ENCODE data around the gene ADAMTSL3. TPM values are rescaled to one million over a fixed set of nuclear protein-coding genes. Genes with fewer than 3 reads are reported as not detected.

The ADAMTSL3 gene
- total RNA-seq, 1 donor from 2014 or later: 0.67 TPM

DNA sequence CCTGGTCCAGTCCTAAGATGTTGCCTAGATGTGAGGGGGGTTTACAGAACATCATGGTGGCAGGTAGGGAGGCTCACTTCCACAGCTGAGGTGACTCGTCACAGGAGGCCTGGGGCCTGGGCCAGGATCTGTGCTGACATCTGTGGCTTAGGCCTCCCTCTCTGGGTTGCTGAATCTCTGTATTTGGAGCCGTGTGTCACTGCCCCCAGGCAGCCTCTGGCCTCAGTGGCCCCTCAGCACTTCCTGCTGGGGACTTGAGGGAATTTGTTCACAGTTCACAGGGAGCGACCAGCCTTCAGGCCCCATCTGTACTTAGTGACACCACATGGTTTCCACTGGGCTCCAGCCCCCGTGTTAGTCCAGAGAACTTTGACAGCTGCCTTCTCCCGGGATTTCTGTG is 41.7 kb upstream of the ADAMTSL3 start:
- H3K4me3 ChIP-seq (ENCODE audit: low read depth, low read length): no peak overlapping the region
- no peak for DNase-seq (ENCODE audit: low read depth)
- TF ChIP-seq, protein P1, sequence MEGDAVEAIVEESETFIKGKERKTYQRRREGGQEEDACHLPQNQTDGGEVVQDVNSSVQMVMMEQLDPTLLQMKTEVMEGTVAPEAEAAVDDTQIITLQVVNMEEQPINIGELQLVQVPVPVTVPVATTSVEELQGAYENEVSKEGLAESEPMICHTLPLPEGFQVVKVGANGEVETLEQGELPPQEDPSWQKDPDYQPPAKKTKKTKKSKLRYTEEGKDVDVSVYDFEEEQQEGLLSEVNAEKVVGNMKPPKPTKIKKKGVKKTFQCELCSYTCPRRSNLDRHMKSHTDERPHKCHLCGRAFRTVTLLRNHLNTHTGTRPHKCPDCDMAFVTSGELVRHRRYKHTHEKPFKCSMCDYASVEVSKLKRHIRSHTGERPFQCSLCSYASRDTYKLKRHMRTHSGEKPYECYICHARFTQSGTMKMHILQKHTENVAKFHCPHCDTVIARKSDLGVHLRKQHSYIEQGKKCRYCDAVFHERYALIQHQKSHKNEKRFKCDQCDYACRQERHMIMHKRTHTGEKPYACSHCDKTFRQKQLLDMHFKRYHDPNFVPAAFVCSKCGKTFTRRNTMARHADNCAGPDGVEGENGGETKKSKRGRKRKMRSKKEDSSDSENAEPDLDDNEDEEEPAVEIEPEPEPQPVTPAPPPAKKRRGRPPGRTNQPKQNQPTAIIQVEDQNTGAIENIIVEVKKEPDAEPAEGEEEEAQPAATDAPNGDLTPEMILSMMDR (IDR thresholded peaks at IDR 0.05; ENCODE audit: insufficient read depth, low read length, poor library complexity, severe bottlenecking): no peak

DNA sequence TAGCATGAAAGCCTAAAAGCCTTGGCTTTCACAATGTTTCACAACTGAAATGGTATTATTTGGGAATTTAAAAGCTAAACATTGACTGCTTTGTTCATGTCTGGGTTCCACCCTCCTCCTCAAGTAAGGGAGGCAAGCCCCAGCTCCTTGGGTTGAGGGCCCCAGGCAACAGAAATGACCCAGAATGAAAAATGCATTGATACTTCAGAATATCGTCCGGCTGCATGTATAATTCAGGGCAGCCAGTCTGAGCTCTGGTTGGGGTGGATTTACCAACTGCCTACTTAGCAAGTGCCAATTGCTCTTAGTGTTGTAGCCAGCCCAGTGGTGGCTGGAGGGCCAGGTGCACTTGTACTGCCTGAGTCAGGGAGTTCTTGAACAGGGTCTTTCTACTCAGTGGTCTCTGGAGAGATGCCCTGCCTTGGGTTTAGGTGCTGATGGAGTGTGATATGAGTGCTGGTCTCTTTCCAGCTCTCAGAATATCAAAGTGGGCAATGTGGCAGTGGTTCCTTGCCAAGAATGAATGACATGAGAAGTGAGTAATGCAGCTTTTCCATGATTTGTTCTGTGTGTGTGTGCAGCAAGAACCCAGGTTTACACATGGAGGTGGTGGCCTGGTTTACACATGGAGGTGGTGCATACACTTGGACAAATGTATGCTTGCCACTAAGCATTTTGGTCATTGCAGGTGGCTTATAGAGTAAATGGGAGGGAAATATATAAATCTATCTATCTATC is 40.9 kb upstream of the ADAMTSL3 start:
- H3K36me3 ChIP-seq (ENCODE audit: control insufficient read depth, insufficient read depth, low read length): no peaks in the 10 kb centered on the region
- no peak overlapping the region for H3K4me3 ChIP-seq (ENCODE audit: low read depth, low read length)
- DNase-seq (ENCODE audit: low read depth): no peak
- TF ChIP-seq, protein P1 (IDR thresholded peaks at IDR 0.05; ENCODE audit: insufficient read depth, low read length, poor library complexity, severe bottlenecking): no peak
- H3K27me3 ChIP-seq (ENCODE audit: control insufficient read depth, insufficient read depth, low read length): no peaks in the 10 kb centered on the region

More for the DNA sequence above, 41.7 kb upstream of the ADAMTSL3 start:
- Histone ChIP-seq H3K36me3 (ENCODE audit: control insufficient read depth, insufficient read depth, low read length) (no peaks in the 10 kb centered on the region), H3K27me3 (ENCODE audit: control insufficient read depth, insufficient read depth, low read length) (no peaks in the 10 kb centered on the region)

GRCh38 chr15:83613714-83614113 is 40.2 kb upstream of the ADAMTSL3 start:
- TF ChIP-seq, protein P1 (IDR thresholded peaks at IDR 0.05; ENCODE audit: insufficient read depth, low read length, poor library complexity, severe bottlenecking): no peak
- Histone ChIP-seq H3K27me3 (ENCODE audit: control insufficient read depth, insufficient read depth, low read length) (no peaks in the 10 kb centered on the region), H3K4me3 (ENCODE audit: low read depth, low read length) (no peak overlapping the region), H3K36me3 (ENCODE audit: control insufficient read depth, insufficient read depth, low read length) (no peaks in the 10 kb centered on the region)
- DNase-seq (ENCODE audit: low read depth): peak; percentile 34

- TF ChIP-seq, protein P1 (IDR thresholded peaks at IDR 0.05; ENCODE audit: insufficient read depth, low read length, poor library complexity, severe bottlenecking): no peak
- Histone ChIP-seq H3K4me3 (ENCODE audit: low read depth, low read length) (no peak overlapping the region), H3K36me3 (ENCODE audit: control insufficient read depth, insufficient read depth, low read length) (no peaks in the 10 kb centered on the region), H3K27me3 (ENCODE audit: control insufficient read depth, insufficient read depth, low read length) (no peaks in the 10 kb centered on the region)
- no peak for DNase-seq (ENCODE audit: low read depth)
Observed at GRCh38 chr15:83616840-83617239, 37.1 kb upstream of the ADAMTSL3 start.

DNA sequence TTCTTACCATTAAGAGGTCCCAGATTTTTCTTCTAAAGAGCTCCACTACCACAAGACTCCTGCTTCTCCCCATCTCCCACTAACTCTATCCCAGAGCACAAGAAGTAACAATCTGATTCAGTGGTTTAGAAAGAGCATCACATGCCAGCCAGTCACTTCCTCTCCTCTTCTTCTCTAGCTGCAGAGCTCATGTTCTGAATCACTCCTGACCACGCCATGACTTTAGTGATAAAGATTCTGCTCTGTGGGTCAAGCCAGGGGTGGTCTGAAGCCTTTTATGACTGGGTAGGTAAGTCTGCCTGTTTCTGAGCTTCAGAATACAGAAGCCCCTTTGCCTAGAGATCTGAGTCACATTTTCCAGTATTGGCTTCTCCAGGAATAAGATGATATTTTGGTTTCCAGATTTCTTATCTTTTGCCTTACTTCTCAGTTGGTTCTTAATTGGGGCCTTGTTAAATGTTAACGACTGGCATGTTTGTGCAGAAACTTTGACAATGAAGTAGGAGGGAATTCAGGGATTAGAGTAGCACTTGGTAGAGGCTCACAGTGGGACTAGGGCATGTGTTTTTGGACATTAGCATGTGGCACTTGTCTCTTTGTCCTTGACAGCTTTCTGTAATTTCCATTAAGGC is 27.6 kb upstream of the ADAMTSL3 start:
- no peaks in the 10 kb centered on the region for H3K27me3 ChIP-seq (ENCODE audit: control insufficient read depth, insufficient read depth, low read length)
- H3K4me3 ChIP-seq (ENCODE audit: low read depth, low read length): no peak overlapping the region
- H3K36me3 ChIP-seq (ENCODE audit: control insufficient read depth, insufficient read depth, low read length): no peaks in the 10 kb centered on the region
- TF ChIP-seq, protein P1 (IDR thresholded peaks at IDR 0.05; ENCODE audit: insufficient read depth, low read length, poor library complexity, severe bottlenecking): no peak
- peak; percentile 48 for DNase-seq (ENCODE audit: low read depth)
